CD4-positive, alpha-beta T cell (primary cell): Measurements from ENCODE around the gene YES1. TPM values are rescaled to one million over a fixed set of nuclear protein-coding genes. Genes with fewer than 3 reads are reported as not detected.
A peak's percentile ranks its signal among the peaks of the same experiment; 100 is the strongest.

ENCODE experiments used
- ATAC-seq: fragments of 200-7000 bp; cut with Tn5 transposase; one replicate; pipeline ENCODE4 v1.10.0; 2022; ENCODE audit warnings: mild to moderate bottlenecking; ENCODE audit not compliant: poor library complexity
- CTCF ChIA-PET: fragments of 350-600 bp; sonication (Branson Sonifier 250); formaldehyde crosslinking; loops from one replicate; lab custom pipeline; 2021; ENCODE audit warnings: antibody characterized with exemption, inconsistent platforms; lab: Charles Lee
- POLR2A ChIA-PET: fragments of 350-600 bp; sonication (Branson Sonifier 250); formaldehyde crosslinking; loops from one replicate; lab custom pipeline; 2021; ENCODE audit warnings: antibody characterized with exemption, inconsistent platforms; lab: Charles Lee
- DNase-seq, 14 experiments: peaks; one replicate each; pipeline ENCODE4 v3.0.0-alpha.2; 2013 to 2020; ENCODE audit warnings: mixed read lengths in 2 of 14
- H3K27ac ChIP-seq, 2 donors: one replicate each; pipeline versions ENCODE4 v1.5.1 to v1.7.0; 2013; ENCODE audit warnings: low read length in 2 of 2, low read depth in 1 of 2, mild to moderate bottlenecking in 1 of 2
- H3K27me3 ChIP-seq, 2 experiments: 1 replicate in 1 of 2; 2 replicates in 1 of 2; pipeline versions ENCODE4 v1.6.1 to v1.7.0; 2013; ENCODE audit warnings: low read length in 2 of 2, control low read depth in 1 of 2, mild to moderate bottlenecking in 1 of 2, moderate library complexity in 1 of 2; ENCODE audit not compliant: insufficient read depth in 2 of 2, control insufficient read depth in 1 of 2
- H3K36me3 ChIP-seq: one replicate; pipeline ENCODE4 v1.6.1; 2013; ENCODE audit warnings: low read length, control low read depth; ENCODE audit not compliant: insufficient read depth
- H3K4me1 ChIP-seq: one replicate; pipeline ENCODE4 v1.6.1; 2013; ENCODE audit warnings: low read length, control low read depth; ENCODE audit not compliant: insufficient read depth
- H3K4me3 ChIP-seq: one replicate; pipeline ENCODE4 v1.5.1; 2013; ENCODE audit warnings: mild to moderate bottlenecking, low read length, moderate library complexity
- H3K9me3 ChIP-seq, 2 experiments: 1 replicate in 1 of 2; 2 replicates in 1 of 2; pipeline versions ENCODE4 v1.6.1 to v1.7.0; 2013; ENCODE audit warnings: low read length in 2 of 2, mild to moderate bottlenecking in 2 of 2, control low read depth in 1 of 2, moderate library complexity in 1 of 2; ENCODE audit not compliant: control insufficient read depth in 1 of 2, insufficient read depth in 1 of 2
- H3K27ac Mint-ChIP-seq: one replicate; pipeline ENCODE4 v1.8.0; 2020; ENCODE audit warnings: mixed read lengths
- H3K27me3 Mint-ChIP-seq: one replicate; pipeline ENCODE4 v1.8.0; 2021; ENCODE audit warnings: mixed read lengths
- H3K36me3 Mint-ChIP-seq: one replicate; pipeline ENCODE4 v1.8.0; 2021; ENCODE audit warnings: low read depth, mixed read lengths
- H3K4me1 Mint-ChIP-seq: one replicate; pipeline ENCODE4 v1.8.0; 2021; ENCODE audit warnings: low read depth, mixed read lengths
- H3K4me3 Mint-ChIP-seq: one replicate; pipeline ENCODE4 v1.8.0; 2020; ENCODE audit warnings: mild to moderate bottlenecking, mixed read lengths
- H3K9me3 Mint-ChIP-seq: one replicate; pipeline ENCODE4 v1.8.0; 2020; ENCODE audit warnings: mixed read lengths
- intact Hi-C, 2 experiments: fragments of 100-400 bp; cut with DNase I in 1 of 2; cut with micrococcal nuclease in 1 of 2; formaldehyde crosslinking; loops; one replicate each; pipeline versions ENCODE4 v1.15.1 to v1.9.0; 2023 to 2025; cut with DNase I, micrococcal nuclease
- total RNA-seq, 174 experiments: library from RNA in 2 of 174; stranded (reverse) in 2 of 174; gene quantifications; one replicate each; pipeline ENCODE4 v1.2.3 and lab custom pipeline; 2021 to 2026
- TF ChIP-seq, protein P1 (sequence below): fragments of 200-600 bp; IDR thresholded peaks from one replicate; pipeline ENCODE4 v1.8.0; 2022; ENCODE audit warnings: antibody characterized with exemption, mild to moderate bottlenecking

The YES1 gene
- total RNA-seq, 2 experiments from 2014 or later = 17.6 to 19.8 TPM

DNA sequence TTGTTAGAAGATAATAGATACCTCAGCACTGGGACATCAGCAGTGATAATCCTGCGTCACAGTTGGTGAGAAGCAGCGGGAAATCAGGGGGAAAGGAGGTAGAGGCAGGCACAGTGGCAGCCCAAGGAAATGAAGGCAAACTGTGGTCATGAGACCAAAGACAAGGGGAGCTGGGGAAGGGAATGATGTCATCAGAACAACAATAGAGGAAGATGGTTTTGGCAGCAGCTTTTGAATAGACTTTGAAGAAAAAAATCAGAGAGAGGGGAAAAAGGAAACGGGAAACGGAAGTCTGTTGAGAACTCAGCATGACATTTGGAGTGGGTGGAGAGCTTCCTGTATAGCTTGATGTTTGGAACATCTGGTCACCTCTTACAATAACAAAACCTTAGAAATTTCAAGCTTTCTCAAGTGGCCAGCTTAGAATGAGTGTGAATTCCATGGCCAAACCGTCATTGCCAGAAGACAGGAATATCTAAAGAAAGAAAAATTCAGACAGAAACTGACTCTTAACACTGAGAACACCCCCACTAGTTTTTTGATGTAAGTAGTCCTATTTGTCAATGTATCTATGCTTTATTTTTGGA, 18.4 kb upstream of the YES1 start:
- Histone ChIP-seq H3K36me3 (no peaks in the 10 kb centered on the region), H3K27me3 (no peaks in the 10 kb centered on the region), H3K9me3 (no peaks in the 10 kb centered on the region), H3K27ac (peak overlapping the region; percentile 7 to 49), H3K4me1 (peaks cover 20% of the 10 kb centered on the region), H3K4me3 (no peak overlapping the region)
- Mint-ChIP-seq H3K4me3 (peak overlapping the region; percentile 2), H3K9me3 (no peaks in the 10 kb centered on the region), H3K27me3 (no peaks in the 10 kb centered on the region), H3K4me1 (peaks cover 29% of the 10 kb centered on the region), H3K27ac (peak overlapping the region; percentile 29), H3K36me3 (no peaks in the 10 kb centered on the region)
- ATAC-seq (peak; percentile 82), DNase-seq (peak in 8 of 14 experiments; percentile 8 to 83 (median 50))
- CTCF ChIA-PET = interaction anchor here (0.6 to 3.1 kb wide), 17 partner anchors 9 to 210 kb away, joined by 3 to 24 read pairs (median 4); partner anchors contain the start of gene ENOSF1
- intact Hi-C loops = loop anchor here (1.0 to 10.0 kb wide), 5 partner anchors 17 to 206 kb away; partner anchors contain the start of genes ENOSF1 (in 1 of the 2) and YES1 (in 1 of the 2)
- TF ChIP-seq, protein P1, sequence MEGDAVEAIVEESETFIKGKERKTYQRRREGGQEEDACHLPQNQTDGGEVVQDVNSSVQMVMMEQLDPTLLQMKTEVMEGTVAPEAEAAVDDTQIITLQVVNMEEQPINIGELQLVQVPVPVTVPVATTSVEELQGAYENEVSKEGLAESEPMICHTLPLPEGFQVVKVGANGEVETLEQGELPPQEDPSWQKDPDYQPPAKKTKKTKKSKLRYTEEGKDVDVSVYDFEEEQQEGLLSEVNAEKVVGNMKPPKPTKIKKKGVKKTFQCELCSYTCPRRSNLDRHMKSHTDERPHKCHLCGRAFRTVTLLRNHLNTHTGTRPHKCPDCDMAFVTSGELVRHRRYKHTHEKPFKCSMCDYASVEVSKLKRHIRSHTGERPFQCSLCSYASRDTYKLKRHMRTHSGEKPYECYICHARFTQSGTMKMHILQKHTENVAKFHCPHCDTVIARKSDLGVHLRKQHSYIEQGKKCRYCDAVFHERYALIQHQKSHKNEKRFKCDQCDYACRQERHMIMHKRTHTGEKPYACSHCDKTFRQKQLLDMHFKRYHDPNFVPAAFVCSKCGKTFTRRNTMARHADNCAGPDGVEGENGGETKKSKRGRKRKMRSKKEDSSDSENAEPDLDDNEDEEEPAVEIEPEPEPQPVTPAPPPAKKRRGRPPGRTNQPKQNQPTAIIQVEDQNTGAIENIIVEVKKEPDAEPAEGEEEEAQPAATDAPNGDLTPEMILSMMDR = no peak
- POLR2A ChIA-PET = interaction anchor here (0.6 to 4.9 kb wide), 15 partner anchors 10 to 238 kb away, joined by 3 to 103 read pairs (median 6); partner anchors contain the start of gene YES1

DNA sequence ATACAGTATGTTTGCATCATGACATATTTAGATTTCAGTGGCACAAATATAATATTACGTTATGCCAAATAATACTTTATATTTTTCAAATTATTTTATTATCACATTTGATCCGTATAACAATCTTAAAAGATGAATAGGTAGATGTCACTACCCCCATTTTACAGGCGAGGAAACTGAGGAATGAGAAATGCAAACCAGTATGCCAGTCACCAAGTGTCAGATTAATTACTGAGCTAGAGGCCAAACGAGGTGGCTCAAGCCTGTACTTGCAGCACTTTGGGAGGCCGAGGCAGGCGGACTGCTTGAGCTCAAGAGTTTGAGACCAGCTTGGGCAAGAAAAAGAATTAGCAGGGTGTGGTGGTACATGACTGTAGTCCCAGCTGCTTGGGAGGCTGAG, 17.4 kb upstream of the YES1 start:
- intact Hi-C loops = no loop called here
- Histone ChIP-seq H3K27me3 (no peaks in the 10 kb centered on the region), H3K9me3 (no peaks in the 10 kb centered on the region), H3K4me3 (no peak overlapping the region), H3K36me3 (no peaks in the 10 kb centered on the region), H3K4me1 (peaks cover 20% of the 10 kb centered on the region), H3K27ac (no peak overlapping the region)
- TF ChIP-seq, protein P1 = no peak
- CTCF ChIA-PET = interaction anchor here (1.4 to 3.1 kb wide), 8 partner anchors 8 to 117 kb away, joined by 4 to 24 read pairs (median 10); partner anchors contain the start of gene ENOSF1
- Mint-ChIP-seq H3K27me3 (no peaks in the 10 kb centered on the region), H3K27ac (no peak overlapping the region), H3K4me3 (no peak overlapping the region), H3K4me1 (peaks cover 29% of the 10 kb centered on the region), H3K9me3 (no peaks in the 10 kb centered on the region), H3K36me3 (no peaks in the 10 kb centered on the region)
- DNase-seq = no peak
- ATAC-seq = no peak
- POLR2A ChIA-PET = interaction anchor here (1.5 to 4.9 kb wide), 3 partner anchors 9 to 18 kb away, joined by 6 to 103 read pairs (median 8); partner anchors contain the start of gene YES1

- Histone ChIP-seq H3K27me3 (no peaks in the 10 kb centered on the region), H3K4me3 (no peak overlapping the region), H3K4me1 (peaks cover 20% of the 10 kb centered on the region), H3K36me3 (no peaks in the 10 kb centered on the region), H3K9me3 (no peaks in the 10 kb centered on the region), H3K27ac (no peak overlapping the region)
- POLR2A ChIA-PET = no interaction called here
- TF ChIP-seq, protein P1 = no peak
- intact Hi-C loops = no loop called here
- Mint-ChIP-seq H3K9me3 (no peaks in the 10 kb centered on the region), H3K4me1 (peaks cover 27% of the 10 kb centered on the region), H3K4me3 (no peak overlapping the region), H3K36me3 (no peaks in the 10 kb centered on the region), H3K27ac (no peak overlapping the region), H3K27me3 (no peaks in the 10 kb centered on the region)
- CTCF ChIA-PET = interaction anchor here (1.0 kb wide), 1 partner anchor 85 kb away, joined by 3 read pairs; no protein-coding TSS in a partner anchor
- DNase-seq (no peak), ATAC-seq (no peak)
These were observed 15.1 kb upstream of the YES1 start for GRCh38 chr18:827093-827677.
